Liver (tissue), 3 donors: ENCODE results near the gene PC.

Experiments
- GABPA ChIP-seq, 2 donors: IDR thresholded peaks in 1 of 2; conservative IDR thresholded peaks in 1 of 2; 2 replicates each; pipeline ENCODE4 v1.6.1; 2016; ENCODE audit warnings: antibody characterized with exemption in 2 of 2, mild to moderate bottlenecking in 1 of 2, moderate library complexity in 1 of 2
- RAD21 ChIP-seq, 2 donors: IDR thresholded peaks; 2 replicates each; pipeline ENCODE4 v1.6.1; 2016; ENCODE audit warnings: antibody characterized with exemption in 2 of 2, mild to moderate bottlenecking in 2 of 2
- SP1 ChIP-seq: IDR thresholded peaks from 2 replicates; pipeline ENCODE4 v1.6.1; 2018; ENCODE audit warnings: antibody characterized with exemption, mild to moderate bottlenecking
- TF ChIP-seq, protein P1 (sequence below): fragments of 150-350 bp; IDR thresholded peaks from 2 replicates; pipeline ENCODE4 v1.5.1; 2017; ENCODE audit warnings: improper control_type of control experiment, low read depth, low read length; ENCODE audit not compliant: missing input control
- TF ChIP-seq, protein P2 (sequence below): IDR thresholded peaks from 2 replicates; pipeline ENCODE4 v1.6.1; 2016; ENCODE audit warnings: antibody characterized with exemption, mild to moderate bottlenecking
- TF ChIP-seq, protein P3 (sequence below): IDR thresholded peaks from 2 replicates; pipeline ENCODE4 v1.6.1; 2016; ENCODE audit warnings: antibody characterized with exemption
- donor health status: healthy.
- donor health status: healthy.

DNA sequence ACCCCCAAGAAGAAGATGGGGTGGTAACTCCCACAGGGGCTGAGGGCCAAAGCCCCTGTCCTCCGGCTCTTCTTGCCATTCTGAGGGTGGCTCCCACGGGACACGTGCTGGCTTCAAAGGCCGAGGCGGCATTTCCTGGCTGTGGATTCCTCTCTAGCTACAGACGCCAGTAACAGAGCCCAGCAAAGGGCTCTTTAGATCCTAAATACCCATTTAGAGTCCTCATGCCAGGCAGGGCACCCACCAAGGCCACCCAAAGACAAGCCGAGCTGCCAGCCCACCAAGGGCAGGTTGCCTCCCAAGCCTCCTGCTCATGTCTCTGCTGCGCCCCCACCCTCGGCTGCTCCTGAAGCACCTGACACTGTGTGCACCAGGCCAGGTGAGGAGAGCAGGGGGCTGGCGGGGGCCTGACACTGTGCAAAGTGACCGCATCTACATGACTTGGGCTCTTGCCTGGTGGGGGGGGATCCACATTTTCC, 95.6 kb downstream of the PC start:
- TF ChIP-seq, protein P1, sequence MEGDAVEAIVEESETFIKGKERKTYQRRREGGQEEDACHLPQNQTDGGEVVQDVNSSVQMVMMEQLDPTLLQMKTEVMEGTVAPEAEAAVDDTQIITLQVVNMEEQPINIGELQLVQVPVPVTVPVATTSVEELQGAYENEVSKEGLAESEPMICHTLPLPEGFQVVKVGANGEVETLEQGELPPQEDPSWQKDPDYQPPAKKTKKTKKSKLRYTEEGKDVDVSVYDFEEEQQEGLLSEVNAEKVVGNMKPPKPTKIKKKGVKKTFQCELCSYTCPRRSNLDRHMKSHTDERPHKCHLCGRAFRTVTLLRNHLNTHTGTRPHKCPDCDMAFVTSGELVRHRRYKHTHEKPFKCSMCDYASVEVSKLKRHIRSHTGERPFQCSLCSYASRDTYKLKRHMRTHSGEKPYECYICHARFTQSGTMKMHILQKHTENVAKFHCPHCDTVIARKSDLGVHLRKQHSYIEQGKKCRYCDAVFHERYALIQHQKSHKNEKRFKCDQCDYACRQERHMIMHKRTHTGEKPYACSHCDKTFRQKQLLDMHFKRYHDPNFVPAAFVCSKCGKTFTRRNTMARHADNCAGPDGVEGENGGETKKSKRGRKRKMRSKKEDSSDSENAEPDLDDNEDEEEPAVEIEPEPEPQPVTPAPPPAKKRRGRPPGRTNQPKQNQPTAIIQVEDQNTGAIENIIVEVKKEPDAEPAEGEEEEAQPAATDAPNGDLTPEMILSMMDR: no peak
- no peak for TF ChIP-seq SP1
- TF ChIP-seq GABPA (IDR thresholded peaks at IDR 0.05 in 1 of 2, conservative IDR thresholded peaks at IDR 0.05 in 1 of 2): no peak
- TF ChIP-seq, protein P2, sequence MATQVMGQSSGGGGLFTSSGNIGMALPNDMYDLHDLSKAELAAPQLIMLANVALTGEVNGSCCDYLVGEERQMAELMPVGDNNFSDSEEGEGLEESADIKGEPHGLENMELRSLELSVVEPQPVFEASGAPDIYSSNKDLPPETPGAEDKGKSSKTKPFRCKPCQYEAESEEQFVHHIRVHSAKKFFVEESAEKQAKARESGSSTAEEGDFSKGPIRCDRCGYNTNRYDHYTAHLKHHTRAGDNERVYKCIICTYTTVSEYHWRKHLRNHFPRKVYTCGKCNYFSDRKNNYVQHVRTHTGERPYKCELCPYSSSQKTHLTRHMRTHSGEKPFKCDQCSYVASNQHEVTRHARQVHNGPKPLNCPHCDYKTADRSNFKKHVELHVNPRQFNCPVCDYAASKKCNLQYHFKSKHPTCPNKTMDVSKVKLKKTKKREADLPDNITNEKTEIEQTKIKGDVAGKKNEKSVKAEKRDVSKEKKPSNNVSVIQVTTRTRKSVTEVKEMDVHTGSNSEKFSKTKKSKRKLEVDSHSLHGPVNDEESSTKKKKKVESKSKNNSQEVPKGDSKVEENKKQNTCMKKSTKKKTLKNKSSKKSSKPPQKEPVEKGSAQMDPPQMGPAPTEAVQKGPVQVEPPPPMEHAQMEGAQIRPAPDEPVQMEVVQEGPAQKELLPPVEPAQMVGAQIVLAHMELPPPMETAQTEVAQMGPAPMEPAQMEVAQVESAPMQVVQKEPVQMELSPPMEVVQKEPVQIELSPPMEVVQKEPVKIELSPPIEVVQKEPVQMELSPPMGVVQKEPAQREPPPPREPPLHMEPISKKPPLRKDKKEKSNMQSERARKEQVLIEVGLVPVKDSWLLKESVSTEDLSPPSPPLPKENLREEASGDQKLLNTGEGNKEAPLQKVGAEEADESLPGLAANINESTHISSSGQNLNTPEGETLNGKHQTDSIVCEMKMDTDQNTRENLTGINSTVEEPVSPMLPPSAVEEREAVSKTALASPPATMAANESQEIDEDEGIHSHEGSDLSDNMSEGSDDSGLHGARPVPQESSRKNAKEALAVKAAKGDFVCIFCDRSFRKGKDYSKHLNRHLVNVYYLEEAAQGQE: no peak
- no peak for TF ChIP-seq RAD21 (IDR thresholded peaks at IDR 0.05)
- TF ChIP-seq, protein P3, sequence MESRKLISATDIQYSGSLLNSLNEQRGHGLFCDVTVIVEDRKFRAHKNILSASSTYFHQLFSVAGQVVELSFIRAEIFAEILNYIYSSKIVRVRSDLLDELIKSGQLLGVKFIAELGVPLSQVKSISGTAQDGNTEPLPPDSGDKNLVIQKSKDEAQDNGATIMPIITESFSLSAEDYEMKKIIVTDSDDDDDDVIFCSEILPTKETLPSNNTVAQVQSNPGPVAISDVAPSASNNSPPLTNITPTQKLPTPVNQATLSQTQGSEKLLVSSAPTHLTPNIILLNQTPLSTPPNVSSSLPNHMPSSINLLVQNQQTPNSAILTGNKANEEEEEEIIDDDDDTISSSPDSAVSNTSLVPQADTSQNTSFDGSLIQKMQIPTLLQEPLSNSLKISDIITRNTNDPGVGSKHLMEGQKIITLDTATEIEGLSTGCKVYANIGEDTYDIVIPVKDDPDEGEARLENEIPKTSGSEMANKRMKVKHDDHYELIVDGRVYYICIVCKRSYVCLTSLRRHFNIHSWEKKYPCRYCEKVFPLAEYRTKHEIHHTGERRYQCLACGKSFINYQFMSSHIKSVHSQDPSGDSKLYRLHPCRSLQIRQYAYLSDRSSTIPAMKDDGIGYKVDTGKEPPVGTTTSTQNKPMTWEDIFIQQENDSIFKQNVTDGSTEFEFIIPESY: no peak
